Measurements from ENCODE around the gene UPF3B. TPM values are rescaled to one million over a fixed set of nuclear protein-coding genes. Genes with fewer than 3 reads are reported as not detected.

UPF3B gene
- total and polyA plus RNA-seq, 2 donors (not counting 3 experiments of a cell fraction or from before 2014, with no cell fraction given): 3.7 to 11.9 TPM

DNA sequence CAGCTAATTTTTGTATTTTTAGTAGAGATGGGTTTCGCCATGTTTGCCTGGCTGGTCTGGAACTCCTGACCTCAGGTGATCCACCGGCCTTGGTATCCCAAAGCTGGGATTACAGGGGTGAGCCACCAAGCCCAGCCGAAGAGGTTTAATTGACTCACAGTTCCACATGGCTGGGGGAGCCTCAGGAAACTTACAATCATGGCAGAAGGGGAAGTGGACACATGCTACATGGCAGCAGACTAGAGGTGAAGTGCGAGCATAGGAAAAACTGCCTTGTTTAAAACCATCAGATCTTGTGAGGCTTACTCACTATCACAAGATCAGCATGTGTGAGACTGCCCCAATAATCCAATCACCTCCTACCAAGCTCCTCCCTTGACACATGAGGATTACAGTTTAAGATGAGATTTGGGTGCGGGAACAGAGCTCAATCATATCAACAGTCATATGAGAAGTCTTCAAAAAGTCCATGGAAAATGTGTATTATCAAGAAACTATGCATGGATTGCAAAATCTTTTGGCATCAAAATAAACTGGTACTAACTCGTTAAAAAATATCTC, 35.6 kb downstream of the UPF3B start:
- dilution Hi-C loops (cut with MboI; ENCODE audit: extremely low pct_ligation_motif_present, low sequenced_read_pairs) (no loop called here), intact Hi-C loops (cut with micrococcal nuclease) (no loop called here)
- no peak for FAIRE-seq
- H4K20me1 ChIP-seq (replicated peaks; ENCODE audit: control insufficient read depth, extremely low read depth, insufficient read depth, low read length): no peaks in the 10 kb centered on the region
- ChIA-PET POLR2A (no interaction called here), CTCF (no interaction called here)
- no peak overlapping the region for H3K4me2 ChIP-seq (ENCODE audit: insufficient read depth, low read length)
- no peaks in the 10 kb centered on the region for H3K4me1 ChIP-seq (ENCODE audit: control insufficient read depth, extremely low read depth, insufficient read depth, low read length)
- no peak overlapping the region for H3K27ac ChIP-seq (ENCODE audit: insufficient read depth, low read depth, low read length)
- DNase-seq (ENCODE audit: low read depth, low spot score): no peak
- H3K9me3 ChIP-seq (replicated peaks; ENCODE audit: control insufficient read depth, insufficient read depth, low read length): no peaks in the 10 kb centered on the region
- no peaks in the 10 kb centered on the region for H3K79me2 ChIP-seq (ENCODE audit: control insufficient read depth, insufficient read depth, low read length)
- no peak overlapping the region for H3K9ac ChIP-seq (replicated peaks; ENCODE audit: extremely low read depth, insufficient read depth, low read length)
- BruUV-seq (replicated peaks): no TSS peak
- H3K27me3 ChIP-seq (ENCODE audit: control insufficient read depth in 2 of 2, insufficient read depth in 2 of 2, low read length in 2 of 2): no peaks in the 10 kb centered on the region
- no peak overlapping the region for H2AFZ ChIP-seq (ENCODE audit: low read depth, low read length)
- no peaks in the 10 kb centered on the region for H3K36me3 ChIP-seq (ENCODE audit: control insufficient read depth in 2 of 2, extremely low read depth in 1 of 2, insufficient read depth in 2 of 2, low read length in 2 of 2)
- no peak overlapping the region for H3K4me3 ChIP-seq (replicated peaks in 1 of 3; ENCODE audit: insufficient read depth in 1 of 3, low read depth in 1 of 3, low read length in 3 of 3)
- no peak for TF ChIP-seq EZH2 (IDR thresholded peaks at IDR 0.05; ENCODE audit: borderline replicate concordance, low read depth, low read length, severe bottlenecking)
- no peak for TF ChIP-seq POLR2AphosphoS5 (IDR thresholded peaks at IDR 0.05; ENCODE audit: insufficient read depth, low read depth, low read length)
- TF ChIP-seq MYC (IDR thresholded peaks at IDR 0.05; ENCODE audit: low read depth, low read length): no peak
- no peak for TF ChIP-seq GATA2 (IDR thresholded peaks at IDR 0.05; ENCODE audit: insufficient read depth, insufficient read length, low read depth, low read length)
- no peak for TF ChIP-seq MAX (IDR thresholded peaks at IDR 0.05; ENCODE audit: insufficient read depth, insufficient read length)
- no peak for TF ChIP-seq POLR2A (IDR thresholded peaks at IDR 0.05; ENCODE audit: low read depth, low read length)
- TF ChIP-seq FOS (IDR thresholded peaks at IDR 0.05; ENCODE audit: borderline replicate concordance, insufficient read depth, low read length): no peak
- TF ChIP-seq, protein P1, sequence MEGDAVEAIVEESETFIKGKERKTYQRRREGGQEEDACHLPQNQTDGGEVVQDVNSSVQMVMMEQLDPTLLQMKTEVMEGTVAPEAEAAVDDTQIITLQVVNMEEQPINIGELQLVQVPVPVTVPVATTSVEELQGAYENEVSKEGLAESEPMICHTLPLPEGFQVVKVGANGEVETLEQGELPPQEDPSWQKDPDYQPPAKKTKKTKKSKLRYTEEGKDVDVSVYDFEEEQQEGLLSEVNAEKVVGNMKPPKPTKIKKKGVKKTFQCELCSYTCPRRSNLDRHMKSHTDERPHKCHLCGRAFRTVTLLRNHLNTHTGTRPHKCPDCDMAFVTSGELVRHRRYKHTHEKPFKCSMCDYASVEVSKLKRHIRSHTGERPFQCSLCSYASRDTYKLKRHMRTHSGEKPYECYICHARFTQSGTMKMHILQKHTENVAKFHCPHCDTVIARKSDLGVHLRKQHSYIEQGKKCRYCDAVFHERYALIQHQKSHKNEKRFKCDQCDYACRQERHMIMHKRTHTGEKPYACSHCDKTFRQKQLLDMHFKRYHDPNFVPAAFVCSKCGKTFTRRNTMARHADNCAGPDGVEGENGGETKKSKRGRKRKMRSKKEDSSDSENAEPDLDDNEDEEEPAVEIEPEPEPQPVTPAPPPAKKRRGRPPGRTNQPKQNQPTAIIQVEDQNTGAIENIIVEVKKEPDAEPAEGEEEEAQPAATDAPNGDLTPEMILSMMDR (IDR thresholded peaks at IDR 0.05; ENCODE audit: extremely low read depth in 1 of 2, insufficient read depth in 1 of 2, low read depth in 1 of 2, low read length in 2 of 2): no peak
- TF ChIP-seq JUN (IDR thresholded peaks at IDR 0.05; ENCODE audit: borderline replicate concordance, insufficient read depth, insufficient read length, low read depth): no peak
- no peaks in the 10 kb centered on the region for H3K9me1 ChIP-seq (replicated peaks; ENCODE audit: control insufficient read depth, extremely low read depth, insufficient read depth, low read length)

Data from endothelial cell of umbilical vein (primary cell).